GM19238 (cell line): ENCODE measurements around the gene C6orf47.
"Not testable (repeated sequence)": the region's sequence is repeated elsewhere in the genome, so short reads cannot be mapped to it uniquely, and the experiment has no call there.

ENCODE experiments used
- DNase-seq: peaks from one replicate; pipeline ENCODE4 v3.0.0; 2011; ENCODE audit warnings: low spot score; ENCODE audit not compliant: insufficient read length

The C6orf47 gene

GRCh38 chr6:31660381-31661261 lies at the start of gene C6orf47:
TSS of gene C6orf47 (minus strand) at chr6:31660778. CDS start at chr6:31659947, 831 bp downstream.
- DNase-seq, result peak; percentile 77

GRCh38 chr6:31709157-31709556 lies 48.6 kb upstream of the C6orf47 start:
- not testable (repeated sequence) for DNase-seq

DNA sequence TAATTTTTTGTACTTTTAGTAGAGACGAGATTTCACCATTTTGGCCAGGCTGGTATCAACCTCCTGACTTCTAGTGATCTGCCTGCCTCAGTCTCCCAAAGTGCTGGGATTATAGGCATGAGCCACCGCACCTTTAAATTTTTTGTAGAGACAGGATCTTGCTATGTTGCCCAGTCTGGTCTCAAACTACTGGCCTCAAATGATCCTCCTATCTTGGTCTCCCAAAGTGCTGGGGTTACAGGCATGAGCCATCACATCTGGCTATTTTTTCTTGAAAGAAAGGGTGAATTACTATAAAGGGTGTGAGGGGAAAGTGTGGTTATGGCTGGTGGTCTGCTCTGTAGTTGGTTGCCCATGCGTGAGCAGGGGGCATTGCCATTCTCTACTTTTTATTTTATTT lies 47.6 kb upstream of the C6orf47 start:
- no peak for DNase-seq

- DNase-seq, result no peak
Measured at GRCh38 chr6:31707701-31708100, 47.1 kb upstream of the C6orf47 start.

DNA sequence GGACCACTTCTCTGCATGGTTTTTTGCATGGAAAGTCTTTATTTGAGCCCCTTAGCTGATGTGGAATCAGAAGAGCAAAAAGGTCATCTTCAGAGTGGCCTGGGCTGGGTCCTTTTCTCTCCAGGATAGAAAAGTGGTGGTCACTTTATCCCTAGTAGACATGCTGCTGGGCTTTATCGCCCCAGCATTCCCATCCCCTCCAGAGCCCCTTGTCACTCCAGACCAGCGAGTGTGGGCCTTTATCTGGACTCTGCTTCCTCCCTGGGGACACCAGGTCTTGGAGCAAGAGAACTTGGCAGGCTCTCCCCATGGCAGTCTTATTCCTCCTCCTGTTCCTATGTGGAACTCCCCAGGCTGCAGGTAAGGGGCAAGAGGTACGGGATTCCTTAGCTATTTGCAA lies 46.0 kb upstream of the C6orf47 start, which contains the start of gene LY6G6F:
LY6G6F (plus strand) TSS at position 268 of the 400 bp plus-strand sequence; CDS start at position 309, 41 bp downstream.
- DNase-seq, result no peak

GRCh38 chr6:31705931-31706330 lies 45.4 kb upstream of the C6orf47 start:
- no peak for DNase-seq

DNA sequence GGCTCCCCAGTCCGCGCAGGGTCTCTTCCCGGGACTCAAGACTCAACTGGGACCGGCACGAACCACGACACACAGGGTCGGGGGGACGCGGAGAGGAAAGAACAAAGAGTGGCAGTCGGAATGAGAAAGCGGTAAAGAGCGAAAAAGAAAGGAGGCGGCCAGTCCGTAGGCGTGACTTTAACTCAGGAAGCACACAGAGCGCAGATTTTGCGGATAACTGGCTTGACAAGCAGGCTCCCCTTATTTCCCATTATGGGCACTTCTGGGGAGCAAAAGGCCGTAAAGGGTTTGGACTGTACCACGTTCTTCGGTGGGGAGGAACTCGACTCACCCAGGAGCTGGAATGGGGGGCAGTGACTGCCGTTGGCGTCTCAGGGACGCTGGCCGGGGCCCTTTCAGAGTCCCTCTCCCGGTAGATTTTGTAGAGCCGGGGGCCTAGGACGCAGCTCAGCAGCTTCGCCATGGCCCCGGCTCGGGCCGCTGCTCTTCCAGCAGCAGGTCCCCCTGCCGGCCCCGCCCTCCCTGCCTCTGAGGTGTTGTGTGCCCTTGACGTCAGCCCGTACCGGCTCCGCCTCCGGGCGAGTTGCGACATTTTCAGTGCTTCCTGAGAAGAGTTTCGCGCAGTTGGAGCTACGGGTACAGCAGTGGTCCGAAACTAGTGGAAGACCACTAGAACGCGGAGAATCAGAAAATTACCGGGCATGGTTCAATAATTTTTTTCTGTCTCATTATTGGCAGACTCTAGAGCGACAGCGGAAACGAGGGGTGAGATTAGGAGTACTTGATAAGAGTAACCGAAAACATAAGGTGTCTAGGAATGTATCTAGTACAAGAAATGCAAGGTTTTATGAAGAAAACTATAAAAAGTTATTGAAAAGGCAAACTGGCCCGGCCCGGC lies 42.5 kb upstream of the C6orf47 start, which contains the start of gene ABHD16A:
ABHD16A (minus strand) TSS at position 506 of the 898 bp plus-strand sequence; CDS start at position 463, 43 bp downstream.
- peak; percentile 99 for DNase-seq

DNA sequence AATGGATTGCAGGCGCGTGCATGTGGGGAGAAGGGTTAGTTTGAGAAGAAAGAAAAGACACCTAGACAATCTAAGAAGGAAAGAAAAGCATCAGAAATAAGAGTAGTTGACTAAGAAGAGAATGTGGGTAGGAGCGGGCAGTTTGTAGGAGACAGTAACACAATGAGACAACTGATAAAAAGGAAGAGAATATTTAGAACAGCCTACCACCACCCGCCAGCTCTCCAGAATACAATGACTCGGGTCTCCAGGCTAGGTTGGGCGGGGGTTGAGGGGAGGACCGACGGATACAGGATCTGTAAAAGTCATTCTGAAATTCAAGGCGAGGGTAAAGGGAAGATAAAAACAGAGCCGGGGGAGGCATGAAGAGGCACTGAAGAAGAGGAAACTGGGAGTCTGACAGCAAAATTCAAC lies 41.8 kb upstream of the C6orf47 start:
- peak; percentile 36 for DNase-seq

DNA sequence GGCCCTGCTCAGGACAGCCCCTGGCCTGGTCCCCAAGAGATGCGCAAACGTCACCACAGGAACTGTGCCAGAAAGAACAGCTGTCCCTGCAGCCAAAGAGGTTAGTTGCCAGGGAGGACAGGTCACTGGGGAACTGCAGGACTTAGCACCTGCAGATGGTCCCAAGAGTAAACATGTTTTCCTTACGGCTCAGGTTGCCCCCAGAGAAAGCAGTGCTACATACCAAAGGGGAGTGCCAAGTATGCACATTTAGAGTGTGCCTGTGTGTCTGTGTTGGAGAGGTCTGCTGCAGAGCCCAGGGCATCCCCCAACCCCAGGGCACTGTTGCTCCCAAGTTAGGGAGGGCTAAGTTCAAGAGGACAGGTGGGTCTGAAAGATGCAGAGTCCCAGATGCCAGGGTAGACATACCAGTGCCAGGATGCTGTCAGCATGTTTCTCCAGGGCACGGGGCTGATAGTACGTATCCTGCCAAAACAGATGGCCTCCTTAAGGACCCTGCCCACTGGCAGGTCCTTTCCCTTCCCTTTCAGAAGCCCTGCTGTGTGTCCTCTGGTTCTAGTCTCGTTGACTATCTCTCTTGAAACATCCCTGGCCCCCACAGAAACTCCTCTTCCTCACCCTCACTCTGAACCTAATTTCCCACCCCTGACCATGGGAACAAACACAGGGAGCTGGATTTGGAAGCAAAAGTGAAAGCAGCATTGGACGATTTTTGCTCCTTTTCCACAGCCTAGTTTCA lies 41.3 kb upstream of the C6orf47 start:
- no peak for DNase-seq

DNA sequence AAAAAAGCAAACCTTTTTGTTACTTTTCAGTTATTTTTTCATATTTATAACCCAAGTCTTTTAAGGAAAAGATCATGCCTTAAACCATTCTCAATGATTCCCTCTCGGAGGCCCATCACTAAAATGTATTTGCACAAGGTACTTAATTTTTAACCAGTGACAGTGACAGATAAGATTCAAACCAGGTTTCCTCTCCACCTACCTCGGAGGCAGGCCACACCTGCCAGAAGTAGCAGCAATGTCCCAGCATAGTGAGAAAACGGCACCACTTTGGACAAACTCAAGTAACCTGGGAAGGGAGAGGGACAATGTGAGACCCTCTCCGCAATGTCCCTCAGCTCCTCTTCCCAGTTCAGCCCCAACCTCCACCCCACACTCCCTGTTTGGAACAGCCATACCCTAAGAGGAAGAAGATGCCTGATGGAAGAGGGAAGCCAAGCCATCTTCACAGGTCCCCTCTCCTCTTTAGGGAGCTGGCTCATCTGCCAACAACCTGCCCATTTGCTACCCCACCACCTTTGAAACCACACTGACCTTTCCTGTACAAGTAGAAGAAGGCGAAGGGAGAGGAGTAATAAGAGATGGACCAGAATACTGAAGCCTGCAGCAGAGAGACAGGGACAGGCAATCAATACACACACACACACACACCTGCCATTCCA lies 40.3 kb upstream of the C6orf47 start:
- DNase-seq, result no peak

DNA sequence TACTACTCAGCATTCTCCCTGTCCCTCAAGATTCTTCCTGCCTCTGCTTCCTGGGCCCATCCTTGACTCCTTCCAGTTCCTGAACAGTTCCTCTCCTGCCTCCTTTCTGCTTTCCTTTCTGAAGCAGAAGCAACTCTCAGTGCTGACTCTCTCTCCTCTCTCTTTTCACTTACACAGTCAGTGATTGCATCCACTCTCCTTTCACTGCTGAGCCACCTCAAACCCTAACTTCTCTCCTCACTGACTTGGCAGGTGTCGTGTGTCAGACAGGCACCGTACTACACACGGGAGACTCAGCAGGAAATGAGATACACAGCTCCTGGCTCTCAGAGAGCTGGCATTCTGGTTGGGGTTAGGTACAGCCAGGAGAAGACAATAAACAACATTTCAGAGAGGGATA lies 37.0 kb upstream of the C6orf47 start:
- DNase-seq, result no peak

DNA sequence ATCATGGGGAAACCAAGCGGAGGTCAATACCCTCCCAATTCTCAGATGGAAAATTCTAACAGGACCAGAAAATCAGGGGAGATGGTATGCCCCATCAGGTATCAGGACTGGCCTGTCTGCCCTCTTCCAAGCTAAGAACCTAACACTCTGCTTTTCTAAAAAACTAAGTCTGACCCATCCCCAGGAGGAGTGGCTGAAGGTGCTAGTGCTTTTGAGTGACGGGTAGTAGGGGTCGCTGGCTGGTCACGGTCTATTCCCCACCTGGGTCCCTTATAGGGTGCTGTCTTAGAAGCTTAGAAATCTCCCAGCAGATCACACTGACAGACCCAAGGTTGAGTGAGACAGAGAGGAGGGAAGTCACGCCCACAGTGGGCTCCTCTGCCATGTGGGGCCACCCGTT lies 33.0 kb upstream of the C6orf47 start:
- DNase-seq, result no peak

- DNase-seq, result no peak
Measured at GRCh38 chr6:31692886-31693285, 32.3 kb upstream of the C6orf47 start.

GRCh38 chr6:31692353-31692752 lies 31.8 kb upstream of the C6orf47 start:
- no peak for DNase-seq

DNA sequence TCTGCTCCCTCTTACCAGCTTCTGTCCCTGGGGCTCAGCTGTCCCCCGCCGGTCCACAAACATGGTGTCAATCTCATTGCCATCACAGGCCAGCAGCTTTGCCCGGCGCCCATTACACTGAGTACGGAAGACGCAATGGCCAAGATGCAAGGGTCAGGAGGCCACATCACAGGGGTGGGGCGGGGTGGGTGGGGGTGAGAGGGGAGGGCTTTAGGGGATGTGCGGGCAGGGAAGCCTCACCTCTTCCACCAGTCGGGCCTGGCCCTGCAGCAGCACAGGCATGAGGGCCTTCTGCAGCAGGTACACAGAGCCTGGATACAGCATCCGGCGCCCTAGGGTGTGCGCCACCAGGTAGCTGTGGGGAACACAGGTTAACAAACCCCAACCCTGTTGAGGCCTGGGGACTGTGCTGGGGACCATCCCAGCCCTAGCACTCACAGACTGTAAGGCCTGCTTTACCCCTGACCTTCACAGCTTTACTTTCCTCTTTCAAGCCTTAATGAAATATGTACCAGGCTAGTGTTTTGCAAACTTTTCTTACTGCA lies 31.1 kb upstream of the C6orf47 start:
- DNase-seq, result no peak

DNA sequence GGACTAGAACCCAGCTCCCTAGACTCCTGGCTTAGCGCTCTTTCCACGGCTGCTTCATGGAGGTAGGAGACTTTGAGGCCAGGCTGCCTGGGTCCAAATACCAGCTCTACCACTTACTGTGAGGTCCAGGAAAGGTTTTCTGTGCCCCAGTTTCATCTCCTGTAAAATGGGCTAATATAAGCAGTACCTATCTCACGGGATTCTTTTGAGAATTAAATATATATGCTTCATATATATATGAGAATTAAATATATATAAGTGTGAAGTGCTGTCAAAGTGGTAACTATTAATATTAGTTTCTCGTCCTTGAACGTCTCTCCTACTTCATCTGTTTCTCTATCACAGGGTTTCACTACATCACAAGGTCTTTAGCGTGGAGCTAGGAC lies 30.5 kb upstream of the C6orf47 start:
- no peak for DNase-seq

DNA sequence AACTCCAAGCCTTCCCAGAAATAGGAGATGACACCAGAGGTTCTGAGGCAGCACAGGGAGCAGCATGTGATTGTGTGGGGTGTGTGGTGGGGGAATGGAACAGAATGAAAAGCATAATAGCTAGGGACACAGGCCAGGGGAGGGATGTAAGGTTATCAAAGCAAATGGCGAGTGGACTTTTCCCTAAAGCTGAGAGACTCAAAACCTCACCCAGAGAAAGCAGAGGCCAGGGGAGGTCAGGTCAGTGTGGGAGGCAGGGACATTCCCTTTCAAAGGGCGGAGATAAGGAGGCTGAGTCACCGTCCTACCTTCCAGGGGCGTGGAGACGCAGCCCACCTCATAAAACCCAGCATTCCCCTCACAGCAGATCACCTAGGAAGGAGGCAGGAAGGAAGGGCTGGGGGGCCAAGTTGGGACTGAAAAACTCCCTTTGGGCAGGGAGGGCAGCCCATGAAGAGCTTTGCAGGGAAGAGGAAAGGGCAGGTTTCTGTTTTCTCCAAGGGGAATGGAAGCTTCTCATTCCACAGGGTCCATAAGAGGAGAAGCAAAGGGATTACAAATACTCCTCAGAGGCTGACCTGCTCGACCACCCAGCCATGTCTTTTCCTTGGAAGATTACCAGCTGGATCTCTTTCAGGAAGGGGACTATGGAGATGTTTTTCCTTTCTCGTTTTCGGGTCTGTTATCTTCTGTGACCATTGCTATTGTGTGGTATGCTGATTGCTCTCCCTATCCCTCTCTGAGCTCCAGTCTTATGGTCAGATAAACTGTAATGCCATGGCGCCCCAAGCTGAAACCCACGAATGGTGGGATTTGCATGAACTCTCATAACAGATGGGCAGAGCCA lies 29.9 kb upstream of the C6orf47 start:
- DNase-seq, result no peak

- DNase-seq, result no peak
Measured at GRCh38 chr6:31689249-31690110, 28.9 kb upstream of the C6orf47 start.
